Smooth muscle cell (in vitro differentiated cells): ENCODE measurements around the gene HSPA12B. TPM values are rescaled to one million over a fixed set of nuclear protein-coding genes. Genes with fewer than 3 reads are reported as not detected.

Source experiments
- DNase-seq: peaks from one replicate; lab custom pipeline; 2025; ENCODE audit not compliant: unreplicated experiment; lab: John Stamatoyannopoulos, UW
- H2AFZ ChIP-seq: fragments of 200-600 bp; sonication (generic); 2 replicates; pipeline ENCODE4 v1.6.0; 2016; ENCODE audit warnings: antibody characterized with exemption, low read depth, mild to moderate bottlenecking
- H3F3A ChIP-seq: fragments of 200-600 bp; sonication (generic); 2 replicates; pipeline ENCODE4 v1.6.0; 2017; ENCODE audit warnings: antibody characterized with exemption, low read depth
- H3K27ac ChIP-seq: fragments of 200-600 bp; sonication (generic); 2 replicates; pipeline ENCODE4 v1.5.1; 2016; ENCODE audit warnings: low read depth, mild to moderate bottlenecking
- H3K27me3 ChIP-seq: fragments of 200-600 bp; sonication (generic); 2 replicates; pipeline ENCODE4 v1.6.1; 2016; ENCODE audit warnings: low read depth, mild to moderate bottlenecking
- H3K36me3 ChIP-seq: fragments of 200-600 bp; sonication (generic); 2 replicates; pipeline ENCODE4 v1.5.1; 2016; ENCODE audit warnings: low read depth
- H3K4me1 ChIP-seq: fragments of 200-600 bp; sonication (generic); 2 replicates; pipeline ENCODE4 v1.5.1; 2016; ENCODE audit warnings: low read depth
- H3K4me2 ChIP-seq: fragments of 200-600 bp; sonication (generic); 2 replicates; pipeline ENCODE4 v1.6.0; 2016; ENCODE audit warnings: mild to moderate bottlenecking
- H3K4me3 ChIP-seq: fragments of 200-600 bp; sonication (generic); 2 replicates; pipeline ENCODE4 v1.5.1; 2016; ENCODE audit warnings: mild to moderate bottlenecking
- H3K79me2 ChIP-seq: fragments of 200-600 bp; sonication (generic); 2 replicates; pipeline ENCODE4 v1.6.0; 2016; ENCODE audit warnings: low read depth, mild to moderate bottlenecking
- H3K9ac ChIP-seq: fragments of 200-600 bp; sonication (generic); 2 replicates; pipeline ENCODE4 v1.6.0; 2016; ENCODE audit warnings: low read depth
- H3K9me3 ChIP-seq: fragments of 200-600 bp; sonication (generic); replicated peaks from 2 replicates; pipeline ENCODE4 v1.5.1; 2016; ENCODE audit warnings: low read depth
- H4K20me1 ChIP-seq: fragments of 200-600 bp; sonication (generic); 2 replicates; pipeline ENCODE4 v1.6.0; 2016; ENCODE audit warnings: low read depth
- WGBS: methylation state at CpG from one replicate; pipeline ENCODE4 v1.1.7; 2016; ENCODE audit warnings: low lambda C conversion rate; 5-methylcytosine and 5-hydroxymethylcytosine counted together
- polyA plus RNA-seq: library from polyadenylated mRNA; unstranded; fragments of >200 nt; fragmentation: Nextera tagmentation; extraction: Ambion mirVana; gene quantifications from 2 replicates; pipeline ENCODE4 v1.2.1, GENCODE V29; 2016
- total RNA-seq: library from RNA; depleted of rRNA; stranded (reverse); fragments of >200 nt; gene quantifications from 2 replicates; pipeline ENCODE4 v1.2.3, GENCODE V29; 2014
- TF ChIP-seq, protein P1 (sequence below): fragments of 200-600 bp; sonication (generic); IDR thresholded peaks from 2 replicates; pipeline ENCODE4 v1.5.1; 2017; ENCODE audit warnings: borderline replicate concordance, mild to moderate bottlenecking, antibody characterized with exemption; ENCODE audit not compliant: insufficient read depth, poor library complexity, severe bottlenecking

Gene HSPA12B
- total and polyA plus RNA-seq, 2 experiments from 2014 or later = 0.04 to 1.0 TPM

DNA sequence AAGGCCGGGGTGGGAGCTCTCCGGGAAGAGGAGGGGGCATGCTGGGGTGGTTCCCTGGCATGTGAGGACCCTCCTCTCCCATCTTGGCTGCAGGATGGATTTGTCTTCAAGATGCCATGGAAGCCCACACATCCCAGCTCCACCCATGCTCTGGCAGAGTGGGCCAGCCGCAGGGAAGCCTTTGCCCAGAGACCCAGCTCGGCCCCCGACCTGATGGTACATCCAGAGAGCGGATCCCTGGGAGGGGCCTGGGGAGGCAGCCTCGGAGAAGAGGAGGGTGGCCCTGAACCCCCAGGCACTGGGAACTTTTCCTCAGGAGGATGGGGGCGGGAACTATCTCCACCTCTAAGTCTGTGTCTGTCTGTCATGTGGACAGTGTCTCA lies 68.4 kb downstream of the HSPA12B start:
- H3K27me3 ChIP-seq = no peaks in the 10 kb centered on the region
- H4K20me1 ChIP-seq = peaks cover 5% of the 10 kb centered on the region
- H3F3A ChIP-seq = no peaks in the 10 kb centered on the region
- H3K4me1 ChIP-seq = peaks cover 23% of the 10 kb centered on the region
- DNase-seq = no peak
- H3K9ac ChIP-seq = no peak overlapping the region
- 96% methylated on average over 8 of the region's 8 CpGs for WGBS
- TF ChIP-seq, protein P1, sequence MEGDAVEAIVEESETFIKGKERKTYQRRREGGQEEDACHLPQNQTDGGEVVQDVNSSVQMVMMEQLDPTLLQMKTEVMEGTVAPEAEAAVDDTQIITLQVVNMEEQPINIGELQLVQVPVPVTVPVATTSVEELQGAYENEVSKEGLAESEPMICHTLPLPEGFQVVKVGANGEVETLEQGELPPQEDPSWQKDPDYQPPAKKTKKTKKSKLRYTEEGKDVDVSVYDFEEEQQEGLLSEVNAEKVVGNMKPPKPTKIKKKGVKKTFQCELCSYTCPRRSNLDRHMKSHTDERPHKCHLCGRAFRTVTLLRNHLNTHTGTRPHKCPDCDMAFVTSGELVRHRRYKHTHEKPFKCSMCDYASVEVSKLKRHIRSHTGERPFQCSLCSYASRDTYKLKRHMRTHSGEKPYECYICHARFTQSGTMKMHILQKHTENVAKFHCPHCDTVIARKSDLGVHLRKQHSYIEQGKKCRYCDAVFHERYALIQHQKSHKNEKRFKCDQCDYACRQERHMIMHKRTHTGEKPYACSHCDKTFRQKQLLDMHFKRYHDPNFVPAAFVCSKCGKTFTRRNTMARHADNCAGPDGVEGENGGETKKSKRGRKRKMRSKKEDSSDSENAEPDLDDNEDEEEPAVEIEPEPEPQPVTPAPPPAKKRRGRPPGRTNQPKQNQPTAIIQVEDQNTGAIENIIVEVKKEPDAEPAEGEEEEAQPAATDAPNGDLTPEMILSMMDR = no peak
- H3K9me3 ChIP-seq = no peaks in the 10 kb centered on the region
- H3K36me3 ChIP-seq = no peaks in the 10 kb centered on the region
- no peak overlapping the region for H3K4me2 ChIP-seq
- H3K79me2 ChIP-seq = no peaks in the 10 kb centered on the region
- no peak overlapping the region for H3K27ac ChIP-seq
- no peak overlapping the region for H3K4me3 ChIP-seq
- H2AFZ ChIP-seq = no peak overlapping the region

DNA sequence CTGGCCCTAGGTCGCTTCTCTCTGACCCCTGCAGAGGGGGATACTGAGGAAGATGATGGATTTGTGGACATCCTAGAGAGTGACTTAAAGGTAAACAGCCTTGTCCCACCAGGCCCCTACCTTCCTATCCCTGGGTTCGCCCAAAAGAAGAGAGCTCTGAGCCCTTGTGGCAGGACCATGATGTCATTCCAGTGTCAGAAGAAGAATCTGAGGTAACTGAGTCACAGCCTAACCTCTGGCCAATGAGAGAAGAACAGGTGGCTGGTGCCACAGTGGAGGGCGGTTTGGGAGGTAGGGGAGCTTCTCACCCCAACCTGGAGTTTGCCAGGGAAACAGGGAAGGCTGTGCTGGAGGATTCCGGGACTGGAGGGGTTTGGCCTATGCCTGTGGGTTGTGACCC lies 68.8 kb downstream of the HSPA12B start:
- no peaks in the 10 kb centered on the region for H3K27me3 ChIP-seq
- H3F3A ChIP-seq = no peaks in the 10 kb centered on the region
- no peak overlapping the region for H2AFZ ChIP-seq
- peaks cover 23% of the 10 kb centered on the region for H3K4me1 ChIP-seq
- H4K20me1 ChIP-seq = peaks cover 5% of the 10 kb centered on the region
- no peak overlapping the region for H3K4me3 ChIP-seq
- no peaks in the 10 kb centered on the region for H3K79me2 ChIP-seq
- no peaks in the 10 kb centered on the region for H3K36me3 ChIP-seq
- WGBS = 98% methylated on average over 4 of the region's 4 CpGs
- no peak for DNase-seq
- no peak overlapping the region for H3K27ac ChIP-seq
- H3K4me2 ChIP-seq = no peak overlapping the region
- no peaks in the 10 kb centered on the region for H3K9me3 ChIP-seq
- no peak overlapping the region for H3K9ac ChIP-seq
- TF ChIP-seq, protein P1 = no peak

DNA sequence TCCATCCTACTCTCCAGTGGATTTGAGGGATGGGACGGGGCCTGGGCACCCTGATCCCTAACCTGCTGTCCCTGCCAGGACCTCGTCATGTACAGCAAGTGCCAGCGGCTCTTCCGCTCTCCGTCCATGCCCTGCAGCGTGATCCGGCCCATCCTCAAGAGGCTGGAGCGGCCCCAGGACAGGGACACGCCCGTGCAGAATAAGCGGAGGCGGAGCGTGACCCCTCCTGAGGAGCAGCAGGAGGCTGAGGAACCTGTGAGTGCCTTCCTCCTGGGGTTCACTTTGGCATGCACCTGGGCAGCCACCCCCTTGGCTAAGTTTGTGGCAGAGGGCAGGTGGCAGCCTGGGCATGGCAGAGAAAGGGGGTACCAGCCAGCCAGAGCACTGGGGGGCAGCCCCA lies 69.4 kb downstream of the HSPA12B start:
- TF ChIP-seq, protein P1 = no peak
- H4K20me1 ChIP-seq = no peaks in the 10 kb centered on the region
- no peak overlapping the region for H3K9ac ChIP-seq
- no peak overlapping the region for H3K4me2 ChIP-seq
- H3K36me3 ChIP-seq = no peaks in the 10 kb centered on the region
- H3K79me2 ChIP-seq = no peaks in the 10 kb centered on the region
- WGBS = over 99% methylated on average over 13 of the region's 13 CpGs
- DNase-seq = no peak
- H2AFZ ChIP-seq = no peak overlapping the region
- no peak overlapping the region for H3K4me3 ChIP-seq
- H3K27ac ChIP-seq = no peak overlapping the region
- H3F3A ChIP-seq = peaks cover 5% of the 10 kb centered on the region
- H3K27me3 ChIP-seq = no peaks in the 10 kb centered on the region
- H3K4me1 ChIP-seq = peaks cover 22% of the 10 kb centered on the region
- no peaks in the 10 kb centered on the region for H3K9me3 ChIP-seq

Other genes with a start within 250 kb of the HSPA12B start
- not detected in 2 replicates for gene GFRA4, start 69.3 kb upstream of the HSPA12B start, total RNA-seq
- gene GFRA4, start 69.3 kb upstream of the HSPA12B start, polyA plus RNA-seq = not detected in 2 replicates
- gene ADAM33, start 50.7 kb upstream of the HSPA12B start, total RNA-seq = 5.1 and 8.0 TPM in 2 replicates
- 5.8 and 7.4 TPM in 2 replicates for gene ADAM33, start 50.7 kb upstream of the HSPA12B start, polyA plus RNA-seq
- not detected in 2 replicates for gene SIGLEC1, start 20.1 kb upstream of the HSPA12B start, total RNA-seq
- not detected in 2 replicates for gene SIGLEC1, start 20.1 kb upstream of the HSPA12B start, polyA plus RNA-seq
- gene ADISSP, start 35.1 kb downstream of the HSPA12B start, total RNA-seq = 7.6 and 11.8 TPM in 2 replicates
- 33.4 and 46.7 TPM in 2 replicates for gene ADISSP, start 35.1 kb downstream of the HSPA12B start, polyA plus RNA-seq
- gene SPEF1, start 48.8 kb downstream of the HSPA12B start, total RNA-seq = 0.36 and 0.72 TPM in 2 replicates
- 0.32 and 0.47 TPM in 2 replicates for gene SPEF1, start 48.8 kb downstream of the HSPA12B start, polyA plus RNA-seq
- 23.6 TPM in 2 replicates for gene CENPB, start 54.1 kb downstream of the HSPA12B start, total RNA-seq
- gene CENPB, start 54.1 kb downstream of the HSPA12B start, polyA plus RNA-seq = 10.4 and 13.4 TPM in 2 replicates
- 9.5 and 14.7 TPM in 2 replicates for gene CDC25B, start 63.6 kb downstream of the HSPA12B start, total RNA-seq
- gene CDC25B, start 63.6 kb downstream of the HSPA12B start, polyA plus RNA-seq = 11.1 and 14.8 TPM in 2 replicates
- 3.1 and 9.9 TPM in 2 replicates for gene AP5S1, start 87.9 kb downstream of the HSPA12B start, total RNA-seq
- gene AP5S1, start 87.9 kb downstream of the HSPA12B start, polyA plus RNA-seq = 10.9 and 14.7 TPM in 2 replicates
- gene MAVS, start 114.1 kb downstream of the HSPA12B start, total RNA-seq = 12.5 and 12.8 TPM in 2 replicates
- gene MAVS, start 114.1 kb downstream of the HSPA12B start, polyA plus RNA-seq = 7.8 and 10.0 TPM in 2 replicates
- gene PANK2, start 156.7 kb downstream of the HSPA12B start, total RNA-seq = 40.8 and 43.1 TPM in 2 replicates
- gene PANK2, start 156.7 kb downstream of the HSPA12B start, polyA plus RNA-seq = 24.7 and 42.5 TPM in 2 replicates